Measurements from ENCODE around the gene GLCCI1.

Gene GLCCI1

DNA sequence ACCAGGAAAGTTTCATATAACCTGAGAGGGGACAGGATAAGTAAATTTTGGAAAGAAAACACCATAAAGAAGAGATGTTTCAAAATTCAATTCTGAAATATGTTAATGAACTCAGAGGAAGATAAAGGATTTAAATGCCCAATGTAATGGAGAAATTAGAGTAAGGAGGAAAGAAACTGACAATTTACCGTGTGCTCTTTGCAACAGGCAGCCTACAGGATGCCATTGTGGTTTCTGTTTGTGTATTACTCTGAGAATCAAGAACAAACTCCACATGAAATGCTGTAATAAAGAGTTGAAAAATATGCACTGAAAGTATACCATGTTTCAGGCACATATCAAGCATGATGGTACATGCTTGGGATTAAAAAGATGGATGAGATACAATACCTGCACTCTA lies 44.8 kb upstream of the GLCCI1 start:
- H3K4me3 ChIP-seq (replicated peaks in 1 of 2; ENCODE audit: low read depth in 2 of 2, low read length in 2 of 2): no peak overlapping the region
- no peak for DNase-seq (ENCODE audit: low read depth in 2 of 2)
- TF ChIP-seq CTCF (IDR thresholded peaks at IDR 0.05; ENCODE audit: low read depth, low read length): no peak

DNA sequence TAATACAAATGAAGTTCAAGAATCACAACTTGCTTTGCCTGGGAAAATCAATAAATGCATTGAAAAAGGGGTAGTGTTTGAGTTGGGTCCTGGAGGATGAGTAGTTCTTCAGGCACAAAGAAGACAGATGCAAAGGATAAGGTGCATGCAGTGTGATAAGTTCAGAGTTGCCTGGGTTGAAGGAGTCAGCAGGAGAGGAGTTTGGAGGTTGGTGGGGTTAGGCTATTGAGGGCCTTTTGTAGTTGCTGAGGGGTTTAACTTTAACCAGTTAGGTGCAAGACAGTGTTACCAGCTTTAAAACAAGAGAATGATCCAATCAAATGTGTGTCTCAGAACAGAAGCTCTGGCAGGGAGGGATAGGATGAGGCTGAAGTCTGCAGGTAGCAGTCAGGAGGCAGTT lies 44.3 kb upstream of the GLCCI1 start:
- no peak for TF ChIP-seq CTCF (IDR thresholded peaks at IDR 0.05; ENCODE audit: low read depth, low read length)
- no peak for DNase-seq (ENCODE audit: low read depth in 2 of 2)
- no peak overlapping the region for H3K4me3 ChIP-seq (replicated peaks in 1 of 2; ENCODE audit: low read depth in 2 of 2, low read length in 2 of 2)

DNA sequence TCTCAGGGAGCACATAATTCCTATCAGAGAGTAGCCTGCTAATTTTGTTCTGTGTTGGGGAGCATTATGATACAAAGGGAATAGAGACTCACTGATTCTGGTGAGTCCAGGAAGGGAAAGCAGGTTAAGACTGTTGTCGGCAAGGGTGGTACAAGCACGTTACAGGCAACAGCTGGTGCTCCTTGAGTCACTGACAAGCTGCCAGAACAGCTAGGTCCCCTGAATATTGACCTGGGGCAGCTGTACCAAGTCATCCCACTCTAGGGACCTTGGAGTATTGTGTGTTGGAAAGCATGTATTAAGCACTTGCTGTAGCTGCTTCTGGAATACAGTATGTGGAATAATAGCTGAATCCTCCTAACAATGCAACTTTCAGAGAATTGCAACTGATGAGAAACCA lies 37.0 kb upstream of the GLCCI1 start:
- no peak for TF ChIP-seq CTCF (IDR thresholded peaks at IDR 0.05; ENCODE audit: low read depth, low read length)
- DNase-seq (ENCODE audit: low read depth in 2 of 2): no peak

DNA sequence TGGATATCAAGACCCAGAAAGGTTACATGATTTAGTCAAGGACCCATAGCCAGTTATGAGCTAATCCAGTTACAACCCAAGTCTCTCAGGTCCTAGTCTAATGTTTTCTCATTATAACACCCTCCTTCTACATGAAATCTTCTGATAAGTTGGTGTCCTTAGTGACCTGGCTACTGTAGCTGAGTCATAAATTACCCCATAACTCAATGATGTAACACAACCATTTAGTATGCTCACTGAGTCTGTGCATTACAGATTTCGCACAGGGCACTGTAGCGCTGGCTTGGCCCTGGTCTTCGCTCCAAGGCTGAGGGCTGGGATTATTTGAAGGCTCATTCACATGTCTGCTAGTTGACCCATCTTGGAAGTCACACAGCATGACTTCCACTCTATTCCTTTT lies 36.0 kb upstream of the GLCCI1 start:
- DNase-seq (ENCODE audit: low read depth in 2 of 2): no peak
- no peak for TF ChIP-seq CTCF (IDR thresholded peaks at IDR 0.05; ENCODE audit: low read depth, low read length)
- H3K4me3 ChIP-seq (replicated peaks in 1 of 2; ENCODE audit: low read depth in 2 of 2, low read length in 2 of 2): no peak overlapping the region

More for the DNA sequence above, 37.0 kb upstream of the GLCCI1 start:
- H3K4me3 ChIP-seq (replicated peaks in 1 of 2; ENCODE audit: low read depth in 2 of 2, low read length in 2 of 2): no peak overlapping the region

GRCh38 chr7:7933915-7934526 lies 34.6 kb upstream of the GLCCI1 start:
- no peak for DNase-seq (ENCODE audit: low read depth in 2 of 2)
- no peak overlapping the region for H3K4me3 ChIP-seq (replicated peaks in 1 of 2; ENCODE audit: low read depth in 2 of 2, low read length in 2 of 2)
- TF ChIP-seq CTCF (IDR thresholded peaks at IDR 0.05; ENCODE audit: low read depth, low read length): no peak

- TF ChIP-seq CTCF (IDR thresholded peaks at IDR 0.05; ENCODE audit: low read depth, low read length): no peak
- H3K4me3 ChIP-seq (replicated peaks in 1 of 2; ENCODE audit: low read depth in 2 of 2, low read length in 2 of 2): no peak overlapping the region
- DNase-seq (ENCODE audit: low read depth in 2 of 2): no peak
These were observed 33.7 kb upstream of the GLCCI1 start for GRCh38 chr7:7934945-7935344.

DNA sequence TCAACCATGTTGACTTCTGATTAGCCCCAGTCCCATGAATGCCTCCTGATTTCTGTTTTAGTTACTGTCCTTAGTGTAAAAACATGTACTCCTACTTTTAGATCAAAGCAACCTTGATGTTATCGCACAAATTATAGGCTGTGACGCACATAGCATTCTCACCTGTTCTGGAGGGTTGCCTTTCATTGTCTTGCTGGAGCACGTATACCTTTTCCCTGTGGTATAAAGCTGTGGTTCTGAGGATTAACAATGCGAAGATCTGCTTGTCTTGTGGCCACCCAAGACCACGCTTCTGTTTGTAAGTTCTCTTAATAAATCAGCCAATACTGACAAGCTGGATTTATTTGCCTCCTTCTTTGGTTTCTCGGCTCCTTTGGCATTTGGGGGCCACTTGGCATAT lies 30.1 kb upstream of the GLCCI1 start:
- H3K4me3 ChIP-seq (replicated peaks in 1 of 2; ENCODE audit: low read depth in 2 of 2, low read length in 2 of 2): no peak overlapping the region
- no peak for TF ChIP-seq CTCF (IDR thresholded peaks at IDR 0.05; ENCODE audit: low read depth, low read length)
- no peak for DNase-seq (ENCODE audit: low read depth in 2 of 2)

Data from cardiac fibroblast (primary cell).